ENCODE results near the gene GFRA1.
"Not testable (repeated sequence)": the region's sequence is repeated elsewhere in the genome, so short reads cannot be mapped to it uniquely, and the experiment has no call there.

GFRA1 gene

GRCh38 chr10:116056445-116057293 is 216.3 kb downstream of the GFRA1 start:
- DNase-seq, result no peak

DNA sequence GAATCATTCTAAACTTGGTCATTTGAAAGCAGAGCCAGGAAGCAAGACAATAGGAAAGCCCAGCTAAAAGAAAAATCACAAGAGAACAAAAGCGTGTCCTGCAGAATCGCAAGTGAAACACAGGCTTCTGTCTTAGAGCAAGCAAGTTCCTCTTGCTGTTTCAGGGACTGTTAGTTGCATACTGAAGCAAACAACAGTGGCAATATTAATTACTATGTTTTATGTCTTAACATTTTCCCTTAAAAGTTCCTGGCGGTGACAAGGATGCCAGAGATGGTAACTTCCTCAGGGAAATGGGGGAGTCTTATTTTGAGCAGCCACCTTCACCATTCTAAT is 217.1 kb downstream of the GFRA1 start:
- no peak for DNase-seq

DNA sequence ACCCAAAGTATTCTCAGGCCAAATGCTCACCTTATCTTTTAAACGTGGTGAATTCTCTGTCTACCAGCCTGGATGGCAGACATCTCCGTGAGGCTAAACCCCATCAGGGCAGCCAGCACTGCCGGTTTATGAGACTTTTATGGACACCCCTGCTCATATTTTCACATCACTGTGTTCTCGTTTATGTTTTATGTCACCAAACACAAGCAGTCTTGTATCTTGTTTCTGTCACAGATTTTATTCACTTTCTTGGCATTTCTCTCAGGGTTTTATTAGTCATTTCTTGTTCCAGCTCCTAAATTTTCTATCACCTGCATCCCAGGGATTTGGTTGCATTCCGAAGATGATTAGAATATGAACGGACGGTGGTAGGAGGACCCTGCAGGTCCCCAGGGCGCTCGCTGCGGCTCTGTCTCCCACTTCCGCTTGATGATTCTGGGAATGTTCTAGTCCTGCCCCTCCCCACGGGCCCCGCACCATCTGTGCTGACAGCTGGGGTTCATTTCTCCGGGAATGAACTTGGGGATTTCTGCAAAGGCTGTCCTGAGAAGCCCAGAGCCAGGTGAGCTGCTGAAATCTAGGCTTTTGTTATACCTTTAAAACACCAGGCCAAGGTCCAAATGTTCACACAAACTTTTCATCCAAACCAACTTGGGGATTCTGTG is 217.6 kb downstream of the GFRA1 start:
- no peak for DNase-seq

- peak; percentile 10 for DNase-seq
These were observed 219.1 kb downstream of the GFRA1 start for GRCh38 chr10:116053910-116054309.

DNA sequence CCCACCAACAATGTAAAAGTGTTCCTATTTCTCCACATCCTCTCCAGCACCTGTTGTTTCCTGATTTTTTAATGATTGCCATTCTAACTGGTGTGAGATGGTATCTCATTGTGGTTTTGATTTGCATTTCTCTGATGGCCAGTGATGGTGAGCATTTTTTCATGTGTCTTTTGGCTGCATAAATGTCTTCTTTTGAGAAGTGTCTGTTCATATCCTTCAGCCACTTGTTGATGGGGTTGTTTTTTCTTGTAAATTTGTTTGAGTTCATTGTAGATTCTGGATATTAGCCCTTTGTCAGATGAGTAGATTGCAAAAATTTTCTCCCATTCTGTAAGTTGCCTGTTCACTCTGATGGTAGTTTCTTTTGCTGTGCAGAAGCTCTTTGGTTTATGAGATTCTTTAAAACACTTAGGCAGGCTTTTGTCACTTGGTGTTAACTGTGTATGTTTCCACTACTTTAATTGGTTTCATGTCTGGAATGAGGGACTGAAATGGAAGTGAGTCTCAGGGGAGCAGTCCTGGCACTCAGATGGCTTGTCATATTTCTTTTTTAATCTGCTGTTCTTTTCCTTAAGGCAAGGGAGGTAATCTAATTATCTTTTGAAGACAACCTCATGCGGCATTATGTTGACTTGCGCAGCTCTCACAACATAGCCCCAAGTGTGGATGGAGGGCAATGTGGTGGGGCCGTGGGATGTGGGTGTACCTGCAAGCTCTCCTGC is 219.8 kb downstream of the GFRA1 start:
- DNase-seq, result not testable (repeated sequence)

DNA sequence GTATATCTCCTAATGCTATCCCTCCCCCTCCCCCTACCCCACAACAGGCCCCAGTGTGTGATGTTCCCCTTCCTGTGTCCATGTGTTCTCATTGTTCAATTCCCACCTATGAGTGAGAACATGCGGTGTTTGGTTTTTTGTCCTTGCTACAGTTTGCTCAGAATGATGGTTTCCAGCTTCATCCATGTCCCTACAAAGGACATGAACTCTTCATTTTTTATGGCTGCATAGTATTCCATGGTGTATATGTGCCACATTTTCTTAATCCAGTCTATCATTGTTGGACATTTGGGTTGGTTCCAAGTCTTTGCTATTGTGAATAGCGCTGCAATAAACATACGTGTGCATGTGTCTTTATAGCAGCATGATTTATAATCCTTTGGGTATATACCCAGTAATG is 220.5 kb downstream of the GFRA1 start:
- not testable (repeated sequence) for DNase-seq

DNA sequence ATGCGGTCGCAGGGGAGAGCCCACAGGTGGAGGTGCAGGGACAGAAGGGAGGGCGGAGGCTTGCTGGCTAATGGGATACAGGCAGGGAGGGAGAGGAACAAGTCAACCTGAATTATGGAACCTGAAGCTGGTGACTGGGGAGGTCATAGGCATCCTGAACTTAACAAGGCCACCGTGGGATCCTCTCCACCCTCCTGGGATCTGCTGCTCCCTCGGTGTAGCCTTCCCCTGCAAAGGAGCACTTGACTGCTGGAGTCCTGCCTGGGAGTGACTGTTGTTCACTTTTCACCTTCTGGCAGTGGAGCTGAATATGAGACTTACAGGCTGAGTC is 223.1 kb downstream of the GFRA1 start:
- no peak for DNase-seq

DNA sequence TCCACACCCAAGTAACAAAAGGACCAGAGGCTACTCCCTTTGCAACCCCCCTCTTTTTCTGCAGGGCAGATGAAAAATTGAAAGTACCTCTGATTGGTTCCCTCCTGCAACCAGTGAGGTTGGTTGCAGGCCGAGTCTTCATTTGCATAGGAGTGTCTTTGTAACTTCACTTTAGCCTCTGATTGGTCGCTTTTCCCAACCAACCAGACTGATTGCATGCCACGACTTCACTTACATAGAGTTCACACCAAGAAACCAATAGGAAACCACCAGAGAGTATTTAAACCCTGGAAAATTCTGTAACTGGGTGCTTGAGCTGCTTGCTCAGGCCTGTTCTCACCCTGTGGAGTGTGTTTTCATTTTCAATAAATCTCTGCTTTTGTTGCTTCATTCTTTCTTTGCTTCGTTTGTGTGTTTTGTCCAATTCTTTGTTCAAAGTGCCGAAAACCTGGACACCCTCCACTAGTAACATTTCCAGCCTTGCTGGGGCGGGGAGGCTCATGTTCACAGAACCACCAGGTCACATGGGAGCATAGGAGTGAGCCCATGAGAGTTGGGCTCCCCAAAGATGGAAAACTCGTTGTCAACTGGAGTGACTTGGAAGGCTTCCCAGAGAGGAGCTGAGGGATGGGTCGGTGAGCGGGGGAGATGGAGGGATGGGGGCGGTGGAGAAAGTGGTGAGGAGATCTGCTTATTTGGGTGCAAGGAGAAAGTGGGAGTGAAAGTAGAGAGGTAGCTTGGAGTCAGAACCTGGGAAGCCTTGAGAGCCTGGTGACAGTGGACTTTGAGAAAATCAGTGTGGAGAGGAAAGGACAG is 223.6 kb downstream of the GFRA1 start:
- DNase-seq, result no peak

GRCh38 chr10:116045366-116046356 is 227.3 kb downstream of the GFRA1 start:
- DNase-seq, result no peak

DNA sequence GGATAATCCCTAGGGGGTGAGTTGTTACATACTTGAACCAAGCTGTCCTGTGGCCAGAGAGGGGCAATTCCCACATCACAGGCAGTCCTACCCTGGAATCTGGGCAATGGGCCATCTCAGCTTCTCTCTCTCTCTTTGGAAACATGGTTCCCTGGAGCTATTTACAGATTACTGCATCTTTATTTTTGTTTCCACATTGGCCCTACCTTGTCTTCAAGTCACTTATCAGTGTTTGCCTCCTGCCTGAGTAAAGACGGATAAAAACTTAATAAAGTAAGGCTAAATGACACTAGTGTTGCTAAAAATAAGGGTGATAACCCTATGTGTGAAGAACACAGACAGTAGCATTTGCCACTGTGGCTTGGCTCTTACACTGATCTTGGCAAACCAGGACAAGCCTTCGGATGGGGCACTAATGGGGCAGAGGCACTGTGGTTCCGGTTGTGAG is 228.2 kb downstream of the GFRA1 start:
- no peak for DNase-seq

DNA sequence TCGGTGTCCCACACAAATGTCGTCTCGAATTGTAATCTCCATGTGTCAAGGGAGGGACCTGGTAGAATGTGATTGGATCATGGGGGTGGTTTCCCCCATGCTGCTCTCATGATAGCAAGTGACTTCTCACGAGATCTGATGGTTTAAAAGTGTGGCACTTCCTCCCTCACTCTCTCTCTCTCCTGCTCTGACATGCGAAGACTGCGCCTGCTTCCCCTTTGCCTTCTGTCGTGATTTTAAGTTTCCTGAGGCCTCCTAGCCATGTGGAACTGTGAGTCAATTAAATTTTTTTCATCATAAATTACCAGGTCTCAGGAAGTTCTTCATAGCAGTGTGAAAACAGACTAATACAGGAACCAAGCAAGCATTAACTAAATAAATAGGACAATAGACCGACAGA is 229.1 kb downstream of the GFRA1 start:
- no peak for DNase-seq

- DNase-seq, result no peak
These were observed 229.7 kb downstream of the GFRA1 start for GRCh38 chr10:116043304-116043703.

GRCh38 chr10:116041948-116042347 is 231.1 kb downstream of the GFRA1 start:
- DNase-seq, result no peak

DNA sequence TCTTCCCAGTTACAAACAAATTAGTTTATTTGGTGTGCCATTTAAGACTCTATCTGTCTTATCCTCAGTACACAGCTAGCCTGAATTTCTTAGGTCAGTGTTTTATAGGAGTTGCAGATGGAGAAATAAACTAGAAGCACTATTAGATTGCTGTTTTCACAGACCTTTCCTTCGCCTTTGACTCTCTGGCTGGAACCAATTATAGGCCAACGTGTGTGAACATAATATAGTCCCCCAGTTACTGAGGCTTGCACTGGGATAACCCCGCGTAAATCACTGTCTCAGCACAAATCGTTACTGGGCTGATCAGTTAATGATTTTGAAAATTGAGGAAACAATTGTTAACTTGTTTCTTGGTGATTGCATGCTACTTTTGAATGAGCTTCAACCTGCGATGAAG is 233.4 kb downstream of the GFRA1 start:
- DNase-seq, result no peak

DNA sequence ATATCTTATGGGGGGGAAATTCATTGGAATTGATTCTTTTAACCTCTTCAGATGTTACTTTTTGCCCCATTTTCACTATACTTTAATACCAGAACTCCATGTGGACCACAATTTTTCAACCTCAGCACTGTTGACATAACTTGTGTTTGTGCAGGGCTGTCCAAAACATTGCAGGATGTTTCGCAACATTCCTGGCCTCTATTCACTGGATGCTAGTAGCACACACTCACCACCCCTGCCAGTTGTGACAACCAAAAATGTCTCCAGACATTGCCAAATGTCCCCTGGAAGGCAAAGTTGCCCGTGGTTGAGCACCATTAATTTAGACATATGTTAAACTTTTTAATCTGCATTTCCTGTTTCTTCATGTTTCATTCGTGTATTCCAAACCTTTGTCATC is 234.7 kb downstream of the GFRA1 start:
- no peak for DNase-seq

DNA sequence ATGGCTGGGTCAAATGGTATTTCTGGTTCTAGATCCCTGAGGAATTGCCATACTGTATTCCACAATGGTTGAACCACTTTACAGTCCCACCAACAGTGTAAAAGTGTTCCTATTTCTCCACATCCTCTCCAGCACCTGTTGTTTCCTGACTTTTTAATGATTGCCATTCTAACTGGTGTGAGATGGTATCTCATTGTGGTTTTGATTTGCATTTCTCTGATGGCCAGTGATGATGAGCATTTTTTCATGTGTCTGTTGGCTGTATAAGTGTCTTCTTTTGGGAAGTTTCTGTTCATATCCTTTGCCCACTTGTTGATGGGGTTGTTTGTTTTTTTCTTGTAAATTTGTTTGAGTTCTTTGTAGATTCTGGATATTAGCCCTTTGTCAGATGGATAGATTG is 237.6 kb downstream of the GFRA1 start:
- DNase-seq, result not testable (repeated sequence)

DNA sequence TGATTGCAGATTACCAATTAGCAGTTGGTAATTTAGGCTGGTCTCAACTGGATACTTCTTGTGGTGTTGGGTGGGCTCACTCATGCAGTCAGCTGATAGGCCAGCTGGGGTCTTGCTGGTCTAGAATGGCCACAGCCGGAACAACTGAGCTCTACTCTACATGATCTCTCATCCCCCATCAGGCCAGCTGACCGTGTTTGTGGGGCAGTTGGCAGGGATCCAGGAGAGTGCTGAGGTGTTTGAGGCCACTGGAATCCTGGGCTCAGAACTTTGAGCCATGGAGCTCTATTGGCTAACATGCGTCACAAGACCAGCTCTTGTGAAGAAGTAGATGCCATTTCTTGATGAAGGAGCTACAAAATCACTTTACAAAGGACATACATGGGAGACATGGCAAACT is 242.4 kb downstream of the GFRA1 start:
- no peak for DNase-seq

- no peak for DNase-seq
These were observed 243.2 kb downstream of the GFRA1 start for GRCh38 chr10:116029826-116030225.

DNA sequence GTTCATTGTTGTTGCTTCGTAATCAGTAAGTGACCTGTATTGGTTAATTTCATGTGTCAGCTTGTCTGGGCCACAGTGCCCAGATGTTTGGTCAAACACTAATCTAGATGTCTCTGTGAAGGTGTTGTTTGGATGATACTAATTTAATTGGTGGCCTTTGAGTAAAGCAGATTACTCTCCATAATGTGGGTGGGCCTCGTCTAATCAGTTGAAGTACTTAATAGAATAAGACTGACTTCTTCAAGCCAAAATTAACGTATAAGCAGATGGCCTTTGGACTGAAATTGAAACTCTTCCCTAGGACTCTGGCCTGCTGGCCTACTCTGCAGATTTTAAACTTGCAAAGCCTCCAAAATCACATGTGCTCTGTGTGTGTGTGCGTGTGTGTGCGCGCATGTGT is 245.7 kb downstream of the GFRA1 start:
- DNase-seq, result no peak

DNA sequence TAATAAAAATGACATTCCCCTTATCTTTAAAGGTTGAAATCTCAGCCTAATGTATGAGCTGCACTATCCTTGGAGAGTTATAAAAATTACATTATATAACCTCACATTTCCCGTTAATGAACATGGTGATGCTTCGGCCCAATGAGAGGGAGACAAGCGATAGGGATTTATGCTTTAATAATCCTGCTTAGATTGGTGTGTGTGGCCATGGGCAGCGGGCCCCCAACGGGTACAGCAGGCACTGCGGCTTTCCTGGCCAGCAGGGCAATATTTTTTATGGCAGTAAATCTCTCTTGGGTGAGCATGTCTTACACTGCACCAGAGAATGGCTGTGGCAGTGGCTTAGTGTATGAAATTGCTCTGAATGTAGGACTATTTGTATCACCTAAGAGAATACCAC is 246.3 kb downstream of the GFRA1 start:
- DNase-seq, result no peak

DNA sequence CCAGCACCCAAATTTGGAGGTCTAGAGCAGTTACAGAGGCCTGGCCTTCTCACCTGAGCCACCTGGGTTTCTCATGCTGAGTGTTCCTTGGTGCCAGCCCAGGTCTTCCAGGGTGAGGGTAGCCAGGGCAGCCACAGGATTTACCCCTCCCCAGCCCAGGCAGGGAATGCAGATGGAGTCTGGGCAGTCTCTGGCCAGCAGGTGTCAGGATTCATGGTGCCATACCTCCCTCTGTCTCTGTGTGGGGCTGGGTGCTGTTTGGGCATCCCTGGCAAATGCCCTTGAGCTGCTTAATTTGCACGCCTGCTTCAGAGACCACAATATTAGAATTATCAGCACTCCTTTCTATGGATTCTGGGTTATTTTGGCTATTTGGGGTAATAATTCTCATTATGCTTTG is 246.7 kb downstream of the GFRA1 start:
- no peak for DNase-seq
